C1 segment of cervical spinal cord (tissue), 14 donors: ENCODE results near the gene TTC38.

Experiments used
- DNase-seq, 14 donors: peaks; one replicate each; lab custom pipeline; 2025; lab: John Stamatoyannopoulos, UW

TTC38 gene

DNA sequence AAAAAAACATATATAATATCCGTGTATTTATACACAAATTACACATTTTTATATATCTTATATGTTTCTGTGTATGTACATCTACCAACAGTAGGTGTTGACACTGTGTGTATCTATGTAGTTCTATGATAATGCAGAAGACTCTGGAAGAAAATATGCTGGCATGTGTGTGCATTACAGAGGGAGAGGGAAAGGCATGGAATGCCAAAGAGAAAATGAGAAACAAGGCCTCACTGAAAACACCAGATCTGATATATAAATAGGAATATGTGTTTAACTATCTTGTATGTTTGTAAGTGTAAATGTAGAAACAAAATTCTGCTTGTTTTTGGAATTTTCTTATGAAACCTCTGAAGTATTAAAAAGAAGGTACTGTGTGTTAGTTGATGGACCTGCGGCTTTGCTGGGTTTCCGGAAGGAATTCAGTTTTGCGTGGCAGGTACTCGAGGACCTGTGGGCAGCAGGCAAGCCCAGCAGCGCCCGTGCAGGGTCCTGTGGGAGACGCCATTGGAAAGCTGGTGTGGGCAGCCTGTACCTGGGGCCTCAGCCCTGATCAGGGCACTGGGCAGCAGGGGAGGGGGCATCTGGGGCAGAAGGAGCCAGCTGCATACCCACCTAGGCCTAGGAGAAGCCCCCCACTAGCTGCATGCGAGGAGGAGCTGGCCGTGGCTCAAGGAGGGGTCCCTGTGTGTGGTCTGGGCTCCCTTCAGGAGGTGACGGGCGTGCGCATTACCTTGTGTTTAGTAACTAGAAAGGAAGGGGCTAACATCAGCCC lies 60.1 kb downstream of the TTC38 start:
- DNase-seq = no peak

DNA sequence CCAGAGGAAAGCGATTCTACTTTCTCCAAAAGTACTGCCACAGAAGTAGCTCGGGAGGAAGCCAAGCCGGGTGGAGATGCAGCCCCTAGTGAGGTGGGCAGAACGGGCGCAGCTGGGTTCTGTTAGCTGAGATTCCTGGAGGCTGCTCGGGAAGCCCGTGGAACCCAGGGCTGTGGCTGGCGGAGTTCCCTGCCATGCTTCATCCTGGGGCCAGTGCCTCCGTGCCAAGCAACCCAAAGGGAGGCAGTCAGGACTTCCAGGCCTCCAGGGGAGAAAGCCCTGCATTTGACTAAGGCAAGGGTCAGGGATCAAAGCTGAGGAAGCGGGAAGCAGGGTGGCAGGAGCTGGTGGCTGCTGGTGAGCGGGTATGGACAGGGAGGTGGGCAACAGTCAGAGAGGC lies 61.0 kb downstream of the TTC38 start:
- DNase-seq = no peak

DNA sequence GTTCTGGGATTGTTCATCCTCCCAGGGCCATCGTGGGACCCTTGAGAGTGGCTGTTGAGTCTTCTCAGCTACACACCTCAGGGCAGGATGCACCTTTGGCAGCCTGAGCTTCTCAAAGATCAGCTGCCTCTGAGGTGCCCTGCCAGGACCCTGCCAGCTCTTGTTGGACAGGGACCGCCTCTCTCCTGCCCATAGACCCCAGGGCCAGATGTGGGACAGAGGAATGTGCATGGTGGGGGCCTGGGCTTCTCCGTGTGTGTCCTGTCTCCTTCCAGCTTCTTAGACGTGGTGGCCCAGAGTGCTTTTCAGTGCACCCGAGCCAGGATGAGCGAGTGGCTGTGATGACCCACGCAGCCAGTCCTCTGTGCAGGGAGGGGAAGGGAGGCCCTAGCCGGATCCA lies 61.8 kb downstream of the TTC38 start:
- DNase-seq = no peak

DNA sequence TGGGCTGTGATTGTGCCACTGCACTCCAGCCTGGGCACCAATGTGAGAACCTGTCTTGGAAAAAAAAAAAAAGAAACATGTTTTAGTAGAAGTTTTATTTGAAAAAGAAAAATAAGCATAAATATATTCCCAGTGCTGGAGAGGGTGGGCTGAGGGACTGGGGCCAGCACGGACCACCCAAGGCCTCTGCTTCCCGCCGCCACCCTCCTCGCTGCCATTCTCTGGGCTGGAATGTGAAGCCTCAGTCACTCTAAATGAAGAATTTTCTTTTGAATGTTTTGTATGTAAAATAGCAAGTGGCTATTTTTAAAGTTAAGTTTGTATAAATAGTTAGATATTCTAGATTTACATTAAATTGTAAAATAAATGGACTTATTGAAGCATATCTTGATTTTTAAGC lies 62.6 kb downstream of the TTC38 start:
- no peak for DNase-seq

DNA sequence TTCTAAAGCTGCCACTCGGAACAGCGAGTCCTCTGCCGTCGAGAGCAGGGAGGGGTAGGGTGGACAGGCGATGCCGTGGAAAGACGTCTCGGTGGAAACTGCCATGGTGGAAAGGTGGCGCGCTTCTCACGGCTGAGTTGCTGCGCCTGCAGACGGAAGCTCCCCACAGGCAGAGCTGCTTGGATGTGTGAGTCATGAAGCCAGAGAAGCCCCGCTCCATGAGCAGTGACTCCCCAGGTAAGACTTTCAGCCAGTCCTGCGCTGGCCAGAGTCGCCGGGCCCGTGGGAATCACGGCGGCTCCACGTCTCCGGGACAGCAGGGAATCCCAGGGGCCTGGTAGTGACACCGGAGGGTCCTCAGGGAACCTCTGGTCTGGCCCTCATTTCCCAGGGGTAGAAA lies 63.7 kb downstream of the TTC38 start:
- no peak for DNase-seq

DNA sequence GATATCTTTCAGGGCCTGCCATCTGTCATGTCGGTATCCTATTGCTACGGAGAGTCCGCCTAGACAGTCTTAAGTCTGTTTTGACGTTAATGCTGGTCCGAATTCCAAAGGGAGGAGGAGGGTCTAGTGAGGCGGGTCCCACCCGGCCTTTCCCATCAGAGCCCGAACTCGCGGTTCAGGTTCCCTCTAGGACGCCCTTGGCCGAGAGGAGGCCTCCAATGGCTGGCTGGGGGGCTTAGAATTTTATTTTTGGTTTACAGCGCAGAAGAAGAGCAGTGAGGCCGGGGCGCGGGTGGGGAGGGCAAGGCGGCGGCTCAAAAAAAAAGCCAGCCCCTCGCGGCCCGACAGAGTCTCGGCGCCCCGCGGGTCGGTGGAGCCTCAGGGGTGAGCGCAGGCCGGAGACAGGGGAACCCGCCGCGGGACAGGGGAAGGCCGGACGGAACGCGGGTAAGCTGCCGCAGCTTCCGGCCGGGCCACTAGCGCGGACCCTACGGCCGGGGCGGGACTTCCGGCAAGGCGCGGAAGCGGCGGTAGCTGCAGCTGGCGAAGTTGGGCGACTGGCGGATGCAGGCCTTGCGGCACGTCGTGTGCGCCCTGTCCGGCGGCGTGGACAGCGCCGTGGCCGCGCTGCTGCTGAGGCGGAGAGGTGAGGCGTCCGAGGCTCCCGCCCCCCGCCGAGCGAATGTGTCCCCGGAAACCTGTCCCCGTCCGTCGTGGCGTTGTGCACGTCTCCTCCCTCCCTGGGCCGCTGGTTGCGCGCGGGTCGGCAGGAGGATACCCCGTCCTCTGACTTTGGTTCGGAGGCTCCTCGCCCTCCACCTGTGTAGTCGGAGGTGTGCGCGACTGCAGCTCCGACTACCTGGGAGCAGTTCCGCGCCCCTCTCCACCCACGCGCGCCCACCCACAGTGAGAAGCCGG lies 67.7 kb downstream of the TTC38 start, which contains the start of gene TRMU:
TSS of gene TRMU (plus strand) at position 514 of the 918 bp plus-strand sequence. CDS start at position 565, 51 bp downstream.
- DNase-seq = peak in 13 of 14 donors; percentile 54 to 87 (median 68)

DNA sequence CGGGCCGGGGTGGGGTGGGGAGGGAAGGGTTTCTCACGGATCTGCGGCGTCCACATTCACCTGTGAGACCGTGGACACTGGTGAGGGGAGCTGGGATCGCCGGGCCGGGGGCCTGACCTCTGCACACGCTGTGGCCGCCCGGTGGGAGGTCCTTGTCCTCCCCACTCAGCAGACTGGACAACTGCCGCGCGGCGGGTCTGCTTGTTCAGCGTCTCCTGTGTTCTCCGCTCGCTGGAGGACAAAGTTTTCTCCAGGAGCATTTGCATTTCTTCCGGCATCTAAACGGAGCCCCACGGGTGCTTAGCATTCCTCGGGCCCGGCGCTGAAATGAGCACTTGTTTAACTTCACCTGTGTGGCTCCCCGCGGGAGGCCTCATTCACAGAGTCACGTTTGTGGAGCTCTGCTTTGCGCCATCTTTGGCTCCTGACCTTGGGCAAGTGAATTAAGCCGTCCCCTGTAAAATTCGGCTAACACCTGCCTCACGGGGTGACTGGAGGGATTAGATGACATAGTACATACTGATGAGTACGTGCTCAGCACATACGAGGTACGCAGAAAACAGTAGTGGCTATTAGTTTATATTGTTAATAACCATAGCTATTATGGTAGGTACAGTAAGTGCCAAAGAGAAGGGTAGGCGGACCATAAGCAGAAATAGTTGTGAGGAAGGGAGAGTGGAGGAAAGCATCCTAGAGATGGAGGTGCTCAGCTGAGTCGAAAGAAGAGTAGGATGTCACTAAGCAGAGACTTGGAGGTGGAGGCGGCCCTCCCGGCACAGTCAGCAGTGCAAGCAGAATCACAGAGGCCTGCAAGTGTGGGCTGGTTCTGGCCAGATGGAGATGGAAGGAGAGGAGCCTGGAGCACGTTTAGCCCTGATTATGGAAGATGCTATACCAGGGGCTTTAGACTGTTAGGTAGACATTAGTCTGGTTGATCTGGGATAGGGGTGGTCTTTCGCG lies 68.6 kb downstream of the TTC38 start:
- peak in 3 of 14 donors; percentile 4 to 42 (median 20) for DNase-seq

DNA sequence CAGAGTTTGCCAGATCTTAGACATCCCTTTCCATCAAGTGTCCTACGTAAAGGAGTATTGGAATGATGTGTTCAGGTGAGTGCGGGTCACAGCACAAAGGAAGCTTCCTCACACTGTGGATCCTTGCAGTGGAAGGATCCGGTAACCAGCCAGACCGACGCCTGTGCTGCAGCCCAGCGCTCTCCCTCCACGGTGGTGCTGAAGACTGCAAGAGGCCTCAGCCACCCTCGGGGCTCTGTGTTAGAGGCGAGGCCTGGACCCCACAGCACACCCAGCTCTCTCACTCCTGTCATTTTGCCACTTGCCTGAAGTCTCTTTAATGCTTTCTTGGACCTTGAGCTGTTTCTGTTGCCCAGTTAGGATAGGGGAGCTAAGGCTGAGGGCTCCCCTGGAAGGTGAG lies 70.1 kb downstream of the TTC38 start:
- DNase-seq = no peak

DNA sequence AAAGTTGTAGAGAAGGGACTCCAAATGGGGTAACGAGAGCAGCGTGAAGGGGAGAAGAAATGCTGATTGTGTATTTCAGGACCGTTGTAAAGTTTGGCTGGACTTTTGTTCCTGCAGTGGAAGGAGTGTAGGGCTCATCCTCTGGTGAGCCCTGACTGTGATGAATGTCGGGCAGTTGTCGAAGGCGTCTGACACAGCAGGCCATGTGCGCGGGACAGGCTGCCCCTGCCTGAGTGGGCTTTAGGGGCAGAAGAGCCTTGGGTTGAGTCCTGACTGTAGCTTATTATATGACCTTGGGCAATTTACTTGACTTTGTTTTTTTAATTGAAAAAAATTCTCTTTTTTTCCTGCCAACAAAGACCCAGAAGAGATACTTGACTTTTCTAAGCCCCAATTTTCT lies 70.8 kb downstream of the TTC38 start:
- no peak for DNase-seq

DNA sequence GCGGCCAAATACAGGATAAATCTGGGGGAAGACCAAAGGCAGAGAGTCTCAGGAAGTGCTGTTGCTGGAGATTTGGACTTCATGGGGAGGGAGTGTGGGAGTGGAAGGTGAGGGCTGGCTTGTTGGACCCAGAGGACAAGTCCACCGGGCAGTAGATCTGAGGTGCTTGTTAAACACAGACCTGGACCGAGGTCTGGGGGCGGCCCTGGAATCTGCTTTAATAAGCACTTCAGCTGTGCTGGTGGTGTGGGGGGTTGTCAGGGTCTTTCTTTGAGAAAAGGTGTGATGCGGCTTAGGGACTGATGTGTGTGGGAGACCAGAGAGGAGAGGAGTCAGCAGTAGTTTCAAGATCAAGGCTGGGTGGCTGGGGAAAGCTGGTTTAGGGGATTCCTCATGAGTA lies 72.1 kb downstream of the TTC38 start:
- no peak for DNase-seq

DNA sequence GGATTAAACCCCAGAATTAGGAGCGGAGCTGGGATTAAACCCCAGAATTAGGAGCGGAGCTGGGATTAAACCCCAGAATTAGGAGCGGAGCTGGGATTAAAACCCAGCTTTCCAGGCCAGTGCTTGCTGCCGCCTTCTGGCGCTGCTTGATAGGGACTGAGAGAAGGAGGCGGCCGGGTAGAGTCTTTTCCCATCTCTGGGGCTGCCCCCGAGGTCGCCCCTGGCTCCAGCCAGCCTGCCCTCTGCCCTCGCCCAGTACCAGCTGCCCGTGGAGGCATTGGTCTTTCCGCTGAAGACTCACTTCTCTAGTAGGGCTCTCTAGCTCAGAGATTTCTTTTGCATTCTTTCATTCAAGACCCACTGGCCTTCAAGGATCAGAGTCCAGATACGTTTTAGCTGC lies 72.9 kb downstream of the TTC38 start:
- no peak for DNase-seq
